Measurements from ENCODE around the gene PRIMA1. TPM values are rescaled to one million over a fixed set of nuclear protein-coding genes. Genes with fewer than 3 reads are reported as not detected.

The PRIMA1 gene
- total RNA-seq, 3 donors from 2014 or later = 1.6 to 46.4 (median 3.0) TPM

DNA sequence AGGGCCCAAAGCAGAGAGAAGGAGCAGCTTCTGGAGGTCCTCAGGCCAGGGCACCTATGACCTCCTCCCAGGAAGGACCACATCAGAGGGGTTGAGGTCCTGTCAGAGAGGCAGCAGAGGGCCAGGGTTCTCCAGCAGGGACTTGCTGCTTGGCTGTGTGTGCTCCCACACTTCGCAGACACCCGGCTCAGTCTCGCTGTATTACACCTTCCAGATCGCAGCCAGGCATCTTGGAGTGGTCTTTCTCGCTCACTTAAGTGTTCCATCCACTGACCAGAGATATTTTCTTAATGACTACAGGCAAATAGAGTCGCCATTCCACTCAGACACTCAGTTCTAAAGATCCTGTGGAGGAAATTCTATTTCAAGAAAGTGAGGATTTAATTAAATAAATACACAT, 84.3 kb downstream of the PRIMA1 start:
- intact Hi-C loops (cut with DNase I, micrococcal nuclease) = no loop called here
- ATAC-seq = no peak

DNA sequence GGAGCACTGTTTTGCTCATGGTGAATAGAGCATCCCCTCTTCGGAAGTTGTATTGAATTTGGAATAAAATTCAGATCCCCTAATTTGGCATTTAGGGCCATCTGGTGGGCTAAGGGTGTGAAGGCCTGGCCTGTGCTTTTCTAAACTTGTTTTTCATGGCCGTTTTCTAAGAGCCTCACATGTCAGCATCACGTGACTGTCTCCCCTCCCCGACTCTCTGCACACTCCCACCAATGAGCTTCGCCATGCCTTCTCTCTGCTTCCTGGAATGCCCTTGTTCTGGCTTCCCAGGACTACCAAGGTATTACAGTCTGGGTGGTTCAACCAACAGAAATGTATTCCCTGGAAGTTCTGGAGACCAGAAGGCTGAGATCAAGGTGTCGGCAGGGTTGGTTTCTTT, 85.3 kb downstream of the PRIMA1 start:
- Histone ChIP-seq H3K9me3 (no peaks in the 10 kb centered on the region), H3K4me1 (ENCODE audit: low read depth) (no peaks in the 10 kb centered on the region), H3K36me3 (ENCODE audit: low read depth) (no peaks in the 10 kb centered on the region), H3K4me3 (no peak overlapping the region)
- TF ChIP-seq, protein P1, sequence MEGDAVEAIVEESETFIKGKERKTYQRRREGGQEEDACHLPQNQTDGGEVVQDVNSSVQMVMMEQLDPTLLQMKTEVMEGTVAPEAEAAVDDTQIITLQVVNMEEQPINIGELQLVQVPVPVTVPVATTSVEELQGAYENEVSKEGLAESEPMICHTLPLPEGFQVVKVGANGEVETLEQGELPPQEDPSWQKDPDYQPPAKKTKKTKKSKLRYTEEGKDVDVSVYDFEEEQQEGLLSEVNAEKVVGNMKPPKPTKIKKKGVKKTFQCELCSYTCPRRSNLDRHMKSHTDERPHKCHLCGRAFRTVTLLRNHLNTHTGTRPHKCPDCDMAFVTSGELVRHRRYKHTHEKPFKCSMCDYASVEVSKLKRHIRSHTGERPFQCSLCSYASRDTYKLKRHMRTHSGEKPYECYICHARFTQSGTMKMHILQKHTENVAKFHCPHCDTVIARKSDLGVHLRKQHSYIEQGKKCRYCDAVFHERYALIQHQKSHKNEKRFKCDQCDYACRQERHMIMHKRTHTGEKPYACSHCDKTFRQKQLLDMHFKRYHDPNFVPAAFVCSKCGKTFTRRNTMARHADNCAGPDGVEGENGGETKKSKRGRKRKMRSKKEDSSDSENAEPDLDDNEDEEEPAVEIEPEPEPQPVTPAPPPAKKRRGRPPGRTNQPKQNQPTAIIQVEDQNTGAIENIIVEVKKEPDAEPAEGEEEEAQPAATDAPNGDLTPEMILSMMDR (IDR thresholded peaks at IDR 0.05) = no peak
- ATAC-seq (no peak), DNase-seq (no peak)
- intact Hi-C loops (cut with DNase I, micrococcal nuclease) = no loop called here

More for the DNA sequence above, 84.3 kb downstream of the PRIMA1 start:
- no peaks in the 10 kb centered on the region for H3K9me3 ChIP-seq
- H3K4me1 ChIP-seq (ENCODE audit: low read depth) = no peaks in the 10 kb centered on the region
- TF ChIP-seq, protein P1 (IDR thresholded peaks at IDR 0.05) = no peak
- no peak for DNase-seq
- no peak overlapping the region for H3K4me3 ChIP-seq
- no peaks in the 10 kb centered on the region for H3K36me3 ChIP-seq (ENCODE audit: low read depth)

DNA sequence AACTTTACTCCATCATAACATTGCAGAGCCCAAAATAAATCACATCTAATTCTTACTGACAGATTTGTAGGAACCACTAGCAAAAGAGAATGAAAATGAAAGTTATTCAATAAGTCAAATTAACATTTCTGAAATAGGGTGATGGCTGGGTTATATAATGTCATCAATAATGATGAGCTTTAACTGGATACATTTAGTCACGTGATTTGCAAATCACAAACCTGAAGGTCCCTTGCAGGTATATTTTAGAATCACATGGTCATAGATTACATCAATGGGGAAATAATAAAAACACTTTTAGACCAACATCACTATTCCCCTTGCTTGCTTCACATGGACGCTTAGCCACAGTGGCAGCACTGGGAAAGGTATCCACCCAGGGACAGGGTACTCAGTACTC, 86.7 kb downstream of the PRIMA1 start:
- no peaks in the 10 kb centered on the region for H3K4me1 ChIP-seq (ENCODE audit: low read depth)
- ATAC-seq (no peak), DNase-seq (no peak)
- no peak overlapping the region for H3K4me3 ChIP-seq
- H3K9me3 ChIP-seq = no peaks in the 10 kb centered on the region
- intact Hi-C loops (cut with DNase I, micrococcal nuclease) = no loop called here
- TF ChIP-seq, protein P1 (IDR thresholded peaks at IDR 0.05) = no peak
- no peaks in the 10 kb centered on the region for H3K36me3 ChIP-seq (ENCODE audit: low read depth)

DNA sequence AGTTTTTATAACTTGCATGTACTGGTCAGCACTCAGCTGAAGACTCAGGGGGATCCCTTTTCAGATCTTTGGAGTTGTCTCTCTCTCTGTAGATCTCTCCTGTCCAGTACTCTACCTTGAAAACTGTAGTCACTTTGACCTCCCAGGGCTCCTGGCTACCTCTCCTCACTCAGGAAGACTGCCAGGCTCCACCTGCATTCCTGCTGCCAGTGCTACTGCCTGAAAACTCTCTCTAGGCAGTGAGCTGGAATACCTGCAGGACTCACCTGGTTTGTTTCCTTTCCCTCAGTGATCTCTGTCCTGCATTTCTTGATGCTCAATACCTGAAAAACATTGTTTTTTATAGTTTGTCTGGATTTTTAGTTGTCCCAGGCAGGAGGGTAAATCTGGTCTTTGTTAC, 87.4 kb downstream of the PRIMA1 start:
- Histone ChIP-seq H3K4me1 (ENCODE audit: low read depth) (no peaks in the 10 kb centered on the region), H3K4me3 (no peak overlapping the region), H3K9me3 (no peaks in the 10 kb centered on the region), H3K36me3 (ENCODE audit: low read depth) (no peaks in the 10 kb centered on the region)
- TF ChIP-seq, protein P1 (IDR thresholded peaks at IDR 0.05) = no peak
- DNase-seq (no peak), ATAC-seq (no peak)
- intact Hi-C loops (cut with DNase I, micrococcal nuclease) = no loop called here

DNA sequence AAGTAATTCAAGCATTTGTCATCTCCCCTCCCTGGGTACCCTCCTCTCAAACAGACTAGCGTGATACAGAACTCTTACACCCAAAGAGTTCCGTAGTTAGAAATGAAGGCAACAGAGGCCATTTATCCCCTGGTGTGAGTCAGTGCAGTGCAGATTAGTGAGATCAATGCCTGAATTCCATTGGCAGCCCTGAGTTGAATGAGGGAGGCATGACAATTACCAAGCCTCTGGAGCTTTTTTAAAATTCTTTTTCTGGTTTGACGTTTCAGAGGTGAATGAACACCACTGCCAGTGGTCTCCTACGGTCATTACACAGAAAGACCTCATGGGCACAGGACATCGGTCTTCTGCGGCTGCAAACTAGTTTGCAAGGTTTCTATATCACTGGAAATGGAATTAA, 94.4 kb downstream of the PRIMA1 start:
- TF ChIP-seq, protein P1 (IDR thresholded peaks at IDR 0.05) = no peak
- Histone ChIP-seq H3K36me3 (ENCODE audit: low read depth) (no peaks in the 10 kb centered on the region), H3K4me3 (no peak overlapping the region), H3K4me1 (ENCODE audit: low read depth) (no peaks in the 10 kb centered on the region), H3K9me3 (no peaks in the 10 kb centered on the region)
- intact Hi-C loops (cut with DNase I, micrococcal nuclease) = no loop called here
- ATAC-seq (no peak), DNase-seq (no peak)

Measured in mucosa of descending colon (tissue), 3 donors.